WERI-Rb-1 (cell line): Measurements from ENCODE around the gene PAAF1.
A peak's percentile ranks its signal among the peaks of the same experiment; 100 is the strongest.

Source experiments
- DNase-seq: peaks from one replicate; pipeline ENCODE4 v3.0.0-alpha.2; 2020
- H3K27ac ChIP-seq: fragments of 250-450 bp; sonication (Bioruptor Pico); 2 replicates; pipeline ENCODE4 v1.5.1; 2020; ENCODE audit warnings: mild to moderate bottlenecking, moderate library complexity
- H3K27me3 ChIP-seq: fragments of 250-450 bp; sonication (Bioruptor Pico); 2 replicates; pipeline ENCODE4 v1.5.1; 2021; ENCODE audit warnings: mild to moderate bottlenecking, low read depth, moderate library complexity; ENCODE audit not compliant: insufficient read depth, severe bottlenecking
- H3K36me3 ChIP-seq: fragments of 250-450 bp; sonication (Bioruptor Pico); 2 replicates; pipeline ENCODE4 v1.5.1; 2020; ENCODE audit warnings: mild to moderate bottlenecking, moderate library complexity
- H3K4me3 ChIP-seq: 2 replicates; pipeline ENCODE4 v1.5.1; 2011; ENCODE audit warnings: low read depth, mild to moderate bottlenecking, control low read depth, low read length
- H3K9me3 ChIP-seq: fragments of 250-450 bp; sonication (Bioruptor Pico); 2 replicates; pipeline ENCODE4 v1.5.1; 2021; ENCODE audit warnings: mild to moderate bottlenecking, moderate library complexity; ENCODE audit not compliant: severe bottlenecking
- TF ChIP-seq, protein P1 (sequence below): IDR thresholded peaks from 2 replicates; pipeline ENCODE4 v1.5.1; 2011; ENCODE audit warnings: low read depth, mild to moderate bottlenecking, control low read depth, inconsistent platforms, low read length

Gene PAAF1

DNA sequence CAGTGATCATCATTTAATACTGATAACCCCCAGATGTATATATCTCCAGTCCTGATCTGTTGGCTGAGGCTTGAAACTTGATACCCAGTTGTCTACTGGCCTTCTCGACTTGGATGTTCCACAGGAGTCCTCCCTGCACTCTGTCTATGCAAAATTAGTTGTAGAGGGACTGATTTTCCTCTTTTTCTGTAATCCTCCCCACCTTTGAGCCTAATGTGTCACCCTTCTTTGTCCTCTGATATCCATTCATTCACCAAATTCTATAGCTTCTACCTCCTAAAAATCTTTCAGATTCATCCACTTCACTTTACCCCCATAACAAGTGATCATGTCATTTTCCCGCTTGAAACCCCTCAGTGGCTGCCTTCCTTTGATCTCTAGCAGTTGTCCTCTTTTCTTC is 16.6 kb upstream of the PAAF1 start:
- no peak overlapping the region for H3K27ac ChIP-seq
- H3K4me3 ChIP-seq: no peak overlapping the region
- TF ChIP-seq, protein P1, sequence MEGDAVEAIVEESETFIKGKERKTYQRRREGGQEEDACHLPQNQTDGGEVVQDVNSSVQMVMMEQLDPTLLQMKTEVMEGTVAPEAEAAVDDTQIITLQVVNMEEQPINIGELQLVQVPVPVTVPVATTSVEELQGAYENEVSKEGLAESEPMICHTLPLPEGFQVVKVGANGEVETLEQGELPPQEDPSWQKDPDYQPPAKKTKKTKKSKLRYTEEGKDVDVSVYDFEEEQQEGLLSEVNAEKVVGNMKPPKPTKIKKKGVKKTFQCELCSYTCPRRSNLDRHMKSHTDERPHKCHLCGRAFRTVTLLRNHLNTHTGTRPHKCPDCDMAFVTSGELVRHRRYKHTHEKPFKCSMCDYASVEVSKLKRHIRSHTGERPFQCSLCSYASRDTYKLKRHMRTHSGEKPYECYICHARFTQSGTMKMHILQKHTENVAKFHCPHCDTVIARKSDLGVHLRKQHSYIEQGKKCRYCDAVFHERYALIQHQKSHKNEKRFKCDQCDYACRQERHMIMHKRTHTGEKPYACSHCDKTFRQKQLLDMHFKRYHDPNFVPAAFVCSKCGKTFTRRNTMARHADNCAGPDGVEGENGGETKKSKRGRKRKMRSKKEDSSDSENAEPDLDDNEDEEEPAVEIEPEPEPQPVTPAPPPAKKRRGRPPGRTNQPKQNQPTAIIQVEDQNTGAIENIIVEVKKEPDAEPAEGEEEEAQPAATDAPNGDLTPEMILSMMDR: no peak
- DNase-seq: no peak
- no peaks in the 10 kb centered on the region for H3K27me3 ChIP-seq
- H3K36me3 ChIP-seq: peaks cover 10% of the 10 kb centered on the region
- no peaks in the 10 kb centered on the region for H3K9me3 ChIP-seq

DNA sequence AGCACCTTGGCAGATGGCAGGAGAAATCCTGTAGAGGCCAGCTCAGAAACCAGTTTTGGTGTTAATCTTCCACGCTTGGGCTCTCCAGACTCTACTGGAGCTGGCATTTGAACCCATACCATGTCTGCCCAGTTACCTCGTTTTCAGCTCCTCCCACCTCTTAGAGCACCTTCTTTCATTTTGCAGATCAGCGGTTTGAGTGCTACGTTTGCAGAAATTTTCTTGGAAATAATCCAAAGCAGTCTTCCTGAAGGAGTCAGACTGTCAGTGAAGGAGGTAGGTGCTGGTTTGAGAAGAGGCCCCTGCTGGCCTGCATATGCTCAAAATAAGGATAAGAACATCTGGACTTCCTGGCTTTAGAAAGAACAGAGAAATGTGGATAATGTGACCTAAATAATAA is 13.8 kb upstream of the PAAF1 start:
- Histone ChIP-seq H3K4me3 (no peak overlapping the region), H3K9me3 (no peaks in the 10 kb centered on the region), H3K27ac (no peak overlapping the region), H3K27me3 (no peaks in the 10 kb centered on the region), H3K36me3 (peaks cover 10% of the 10 kb centered on the region)
- no peak for DNase-seq
- TF ChIP-seq, protein P1: no peak

DNA sequence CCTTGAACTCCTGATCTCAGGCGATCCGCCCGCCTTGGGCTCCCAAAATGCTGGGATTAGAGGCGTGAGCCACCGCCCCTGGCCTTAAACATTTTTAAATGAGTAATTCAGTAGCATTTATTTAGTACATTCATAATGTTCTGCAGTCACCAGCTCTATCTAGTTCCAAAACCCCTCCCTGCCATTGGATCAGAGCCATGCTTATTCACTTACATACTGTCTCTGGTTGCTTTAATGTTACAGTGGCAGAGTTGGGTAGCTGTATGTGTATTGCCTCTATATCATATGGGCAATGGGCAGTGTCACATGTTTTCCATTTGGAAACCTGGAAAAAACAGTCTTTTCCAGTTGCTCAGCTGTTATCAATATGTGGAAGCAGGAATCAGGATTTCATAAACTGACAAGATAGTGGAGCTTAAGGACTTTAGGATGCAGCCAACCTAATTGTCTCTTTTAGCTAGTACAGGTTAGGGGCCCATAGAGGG is 10.7 kb upstream of the PAAF1 start:
- peak overlapping the region; percentile 2; the same call in 1 of the 2 replicates for H3K27ac ChIP-seq
- peaks cover 15% of the 10 kb centered on the region for H3K36me3 ChIP-seq

GRCh38 chr11:73866586-73866996 is 10.2 kb upstream of the PAAF1 start:
- no peak overlapping the region for H3K4me3 ChIP-seq
- no peaks in the 10 kb centered on the region for H3K9me3 ChIP-seq

More for the DNA sequence above, 10.7 kb upstream of the PAAF1 start:
- Histone ChIP-seq H3K27me3 (no peaks in the 10 kb centered on the region), H3K4me3 (no peak overlapping the region), H3K9me3 (no peaks in the 10 kb centered on the region)
- DNase-seq: no peak
- TF ChIP-seq, protein P1: no peak

DNA sequence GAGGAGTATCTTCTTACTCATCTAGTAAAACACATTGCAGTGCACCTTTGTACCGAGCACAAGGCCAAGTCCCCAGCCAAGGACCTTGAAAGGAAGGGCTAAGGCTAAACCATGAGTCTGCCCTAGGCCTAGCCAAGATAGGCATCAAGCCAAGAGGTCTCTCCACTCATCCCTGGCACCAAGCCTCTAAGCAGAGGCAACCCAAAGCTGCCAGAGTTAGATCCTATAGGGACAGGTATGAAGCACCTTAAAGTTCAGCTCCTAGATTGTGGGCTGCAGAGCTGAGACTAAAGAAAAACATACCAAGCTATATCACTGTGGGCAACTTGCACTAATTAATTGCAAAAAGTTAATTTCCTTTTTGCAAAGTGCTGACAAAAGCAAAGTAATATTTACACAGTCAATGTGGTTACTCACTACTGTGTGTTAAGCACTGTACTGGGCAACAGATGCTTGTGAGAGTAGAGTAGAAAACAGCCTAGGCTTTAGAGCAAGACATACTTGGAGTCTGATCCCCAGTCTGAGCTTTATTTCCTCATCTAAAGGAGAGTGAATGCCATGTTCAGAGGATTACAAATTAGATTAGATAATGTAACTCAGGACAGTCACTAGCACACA is 7.4 kb upstream of the PAAF1 start:
- H3K4me3 ChIP-seq: no peak overlapping the region
- TF ChIP-seq, protein P1: no peak
- peaks cover 27% of the 10 kb centered on the region for H3K36me3 ChIP-seq
- H3K9me3 ChIP-seq: no peaks in the 10 kb centered on the region
- no peak for DNase-seq
- H3K27me3 ChIP-seq: no peaks in the 10 kb centered on the region
- peak overlapping the region; percentile 44 for H3K27ac ChIP-seq

More at GRCh38 chr11:73866586-73866996, 10.2 kb upstream of the PAAF1 start:
- peak overlapping the region; percentile 2; the same call in 1 of the 2 replicates for H3K27ac ChIP-seq
- H3K27me3 ChIP-seq: no peaks in the 10 kb centered on the region
- TF ChIP-seq, protein P1: no peak
- peaks cover 16% of the 10 kb centered on the region for H3K36me3 ChIP-seq
- DNase-seq: peak; percentile 23

DNA sequence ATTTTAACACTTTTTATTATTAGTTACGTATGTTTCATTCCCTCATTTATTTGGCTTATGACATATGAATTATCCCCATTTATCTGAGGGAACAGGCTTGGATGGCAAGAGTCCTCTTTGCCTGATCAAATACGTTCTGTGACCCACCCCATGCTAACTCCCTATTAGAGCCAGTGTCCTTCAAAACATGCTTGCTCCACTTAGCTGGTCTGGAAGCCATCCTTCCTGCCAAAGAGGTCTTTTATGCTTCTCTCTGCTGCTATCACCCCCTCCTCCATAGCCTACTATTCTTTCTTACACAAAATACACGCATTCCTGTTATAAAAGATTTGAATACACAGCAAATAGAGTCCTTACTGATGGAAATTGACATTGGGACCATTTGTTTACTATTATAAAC is 6.5 kb upstream of the PAAF1 start:
- H3K27ac ChIP-seq: no peak overlapping the region
- TF ChIP-seq, protein P1: no peak
- H3K4me3 ChIP-seq: no peak overlapping the region
- no peaks in the 10 kb centered on the region for H3K9me3 ChIP-seq
- peaks cover 35% of the 10 kb centered on the region for H3K36me3 ChIP-seq
- H3K27me3 ChIP-seq: no peaks in the 10 kb centered on the region
- no peak for DNase-seq
